ENCODE data around the gene ERC1.

The ERC1 gene

DNA sequence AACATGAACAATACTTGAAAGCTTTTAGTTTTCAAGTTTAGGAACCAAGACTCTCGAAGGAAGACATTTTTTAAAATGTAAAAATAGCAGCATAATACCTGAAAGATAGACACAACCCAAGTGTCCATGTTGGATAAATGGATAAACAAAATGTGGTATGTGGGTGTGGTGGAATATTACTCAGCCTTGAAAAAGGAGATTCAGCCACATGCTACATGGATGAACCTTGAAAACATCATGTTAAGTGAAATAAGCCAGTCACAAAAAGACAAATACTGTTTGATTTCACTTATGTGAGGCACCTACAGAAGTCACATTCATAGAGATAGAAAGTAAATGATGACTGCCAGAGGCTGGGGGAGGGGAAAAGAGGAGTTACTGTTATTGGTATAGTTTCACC is 374.7 kb downstream of the ERC1 start:
- Mint-ChIP-seq H3K9me3 (no peaks in the 10 kb centered on the region), H3K27ac (no peak overlapping the region), H3K4me1 (no peaks in the 10 kb centered on the region), H3K27me3 (no peaks in the 10 kb centered on the region), H3K4me3 (no peak overlapping the region)
- DNase-seq (no peak), ATAC-seq (no peak)

DNA sequence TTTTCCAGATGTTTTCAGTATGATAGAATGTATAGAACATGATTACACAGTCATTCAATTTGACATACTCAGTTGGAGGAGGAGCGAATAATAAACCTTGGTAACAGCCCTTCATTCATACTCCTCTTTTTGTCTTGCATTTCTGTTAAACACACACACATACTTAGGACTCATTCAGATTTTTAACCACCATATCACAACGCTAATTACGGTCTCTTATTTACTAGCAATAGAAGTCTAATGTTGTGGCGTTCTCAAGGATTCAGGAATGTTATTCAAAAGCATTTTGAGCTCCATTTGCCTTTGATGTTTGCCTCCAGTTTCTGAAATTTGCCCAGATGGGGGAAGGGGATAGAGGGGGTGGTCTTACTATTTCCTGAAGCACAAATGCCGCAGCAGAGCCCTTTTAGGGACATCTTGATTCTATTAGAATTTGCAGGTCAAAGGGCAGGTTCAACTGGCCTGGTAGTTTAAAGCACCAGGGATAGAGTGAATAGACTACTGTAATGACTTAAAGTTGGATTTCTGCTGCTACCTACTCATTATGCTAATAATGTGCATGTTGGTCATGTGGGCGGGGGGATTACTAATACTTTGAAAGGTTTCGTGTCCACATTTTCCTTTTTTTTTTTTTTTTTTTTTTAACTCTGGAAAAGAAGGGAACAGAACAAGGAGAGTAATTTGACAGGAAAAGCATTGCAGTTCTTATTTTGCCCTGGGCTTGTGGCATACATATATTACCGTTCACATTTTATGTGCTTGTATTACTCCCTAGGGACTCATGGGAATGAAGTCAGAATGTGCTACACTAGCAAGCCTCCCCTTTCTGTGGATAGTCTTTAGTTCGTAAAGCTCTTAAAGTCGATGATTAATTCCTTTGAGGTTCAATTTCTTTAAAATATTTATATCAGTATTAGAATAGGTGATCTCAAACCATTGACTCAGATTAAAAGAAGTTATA is 376.6 kb downstream of the ERC1 start:
- H3K4me1 Mint-ChIP-seq: no peaks in the 10 kb centered on the region

DNA sequence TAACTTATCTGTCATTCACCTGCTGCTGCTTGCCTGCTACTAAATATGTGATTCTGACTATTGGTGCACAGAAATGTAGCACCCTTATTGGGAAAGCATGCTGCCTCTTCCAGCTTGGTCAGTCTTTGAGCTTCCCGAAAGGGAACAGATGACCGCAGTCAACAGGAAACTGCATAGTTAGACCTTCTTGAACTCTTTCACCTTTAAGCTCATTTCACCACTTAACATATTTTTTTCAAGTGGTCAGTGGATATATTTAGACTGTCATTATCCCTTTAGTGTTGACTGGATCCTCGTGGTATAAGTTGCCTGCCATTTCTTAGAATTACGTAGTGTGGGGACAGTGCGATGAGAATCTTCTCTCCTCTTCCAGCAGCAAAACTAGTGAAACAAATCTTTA is 378.4 kb downstream of the ERC1 start:
- Mint-ChIP-seq H3K27ac (no peak overlapping the region), H3K27me3 (no peaks in the 10 kb centered on the region), H3K9me3 (no peaks in the 10 kb centered on the region), H3K4me1 (no peaks in the 10 kb centered on the region), H3K4me3 (no peak overlapping the region)
- DNase-seq (no peak), ATAC-seq (no peak)

More for the DNA sequence above, 376.6 kb downstream of the ERC1 start:
- Mint-ChIP-seq H3K27ac (no peak overlapping the region), H3K4me3 (no peak overlapping the region), H3K27me3 (no peaks in the 10 kb centered on the region), H3K9me3 (no peaks in the 10 kb centered on the region)
- DNase-seq (no peak), ATAC-seq (no peak)

DNA sequence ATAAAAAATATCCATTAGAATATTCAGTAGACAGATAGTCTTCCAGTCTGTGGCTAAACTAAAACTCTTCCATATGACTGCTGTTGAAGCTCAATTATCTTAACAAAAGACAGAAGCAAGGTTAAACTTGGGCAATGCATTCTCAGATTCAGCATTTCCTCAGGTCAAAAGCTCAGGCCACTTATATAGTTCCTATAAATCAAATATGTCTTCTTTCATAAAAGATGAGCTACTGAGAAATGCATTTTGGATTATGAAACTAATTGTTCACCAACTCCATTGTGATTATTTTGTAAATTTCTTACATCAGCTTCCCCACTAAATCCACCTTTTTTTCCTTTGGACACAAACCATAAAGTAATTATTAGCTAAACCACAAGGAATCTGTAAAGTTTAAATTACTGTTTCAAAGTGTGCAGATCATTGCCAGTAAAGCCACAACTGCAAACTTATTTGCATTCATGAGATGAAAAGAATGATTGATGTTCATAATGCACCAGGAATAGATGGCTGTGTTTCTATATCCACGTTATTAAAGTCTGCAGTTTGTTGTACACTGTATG is 379.0 kb downstream of the ERC1 start:
- ATAC-seq: no peak
- no peak overlapping the region for H3K27ac Mint-ChIP-seq
- H3K4me1 Mint-ChIP-seq: no peaks in the 10 kb centered on the region
- no peak overlapping the region for H3K4me3 Mint-ChIP-seq
- no peaks in the 10 kb centered on the region for H3K27me3 Mint-ChIP-seq
- no peaks in the 10 kb centered on the region for H3K9me3 Mint-ChIP-seq
- DNase-seq: no peak

DNA sequence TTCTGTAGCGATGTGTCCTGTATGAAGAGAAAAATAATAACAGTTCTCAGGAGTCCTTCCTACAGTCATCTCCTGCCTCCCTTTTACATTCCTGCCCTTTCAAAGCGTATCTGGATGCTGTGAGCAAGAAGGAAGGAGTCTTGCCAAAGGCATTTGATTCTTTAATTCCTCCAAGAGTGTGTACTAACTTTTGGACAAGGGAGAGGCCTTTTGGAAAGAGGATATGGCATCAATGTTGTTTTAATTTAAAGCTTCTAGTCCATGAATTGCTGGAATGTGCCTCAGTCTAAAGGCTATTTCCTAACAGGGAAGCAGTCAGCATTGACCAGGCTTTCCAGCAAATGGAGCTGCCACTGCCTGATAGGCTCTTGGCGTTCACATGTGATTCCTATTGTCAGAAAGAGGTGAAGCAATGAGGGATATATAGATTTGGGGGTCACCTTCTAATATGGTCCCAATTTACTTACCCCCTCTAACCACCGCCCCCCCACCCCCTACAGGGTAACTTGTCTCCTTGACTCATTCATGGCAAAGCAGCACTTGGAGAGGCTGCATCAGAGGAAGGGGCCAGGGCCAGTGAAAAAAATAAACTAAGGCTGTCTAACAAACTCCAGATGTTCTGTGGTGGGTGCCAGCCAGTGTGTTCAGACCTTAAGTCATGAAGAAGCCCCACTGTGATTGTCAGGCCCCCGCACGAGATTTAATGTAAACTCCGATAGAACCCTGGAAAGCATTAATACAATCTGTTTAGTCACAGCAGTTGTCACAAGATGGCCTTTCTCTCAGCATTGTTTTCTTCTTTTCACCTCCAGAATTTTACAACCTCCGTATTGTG is 383.1 kb downstream of the ERC1 start:
- H3K4me3 Mint-ChIP-seq: no peak overlapping the region
- H3K9me3 Mint-ChIP-seq: no peaks in the 10 kb centered on the region
- no peaks in the 10 kb centered on the region for H3K27me3 Mint-ChIP-seq
- DNase-seq (no peak), ATAC-seq (no peak)
- no peaks in the 10 kb centered on the region for H3K4me1 Mint-ChIP-seq
- peak overlapping the region in 1 of 2 donors; percentile 63 for H3K27ac Mint-ChIP-seq

DNA sequence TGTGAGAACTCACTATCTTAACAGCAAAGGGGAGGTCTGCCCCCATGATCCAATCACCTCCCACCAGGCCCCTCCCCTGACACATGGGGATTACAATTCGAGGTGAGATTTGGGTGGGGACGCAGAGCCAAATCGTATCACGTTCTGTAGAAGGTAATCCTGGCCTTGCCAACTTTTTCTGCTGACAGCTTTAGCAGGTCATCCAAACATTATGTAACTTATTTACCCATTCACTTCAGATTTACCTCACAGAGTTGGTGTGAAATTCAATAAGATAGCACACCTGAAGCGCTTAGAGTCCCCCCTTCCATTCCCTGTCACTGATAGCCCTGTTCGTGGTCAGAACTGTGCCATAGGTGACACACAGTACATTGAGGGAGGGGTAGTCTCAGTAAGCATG is 384.3 kb downstream of the ERC1 start:
- peak overlapping the region in 1 of 2 donors; percentile 34 for H3K27ac Mint-ChIP-seq
- DNase-seq (no peak), ATAC-seq (no peak)
- no peak overlapping the region for H3K4me3 Mint-ChIP-seq
- no peaks in the 10 kb centered on the region for H3K27me3 Mint-ChIP-seq
- H3K4me1 Mint-ChIP-seq: no peaks in the 10 kb centered on the region
- no peaks in the 10 kb centered on the region for H3K9me3 Mint-ChIP-seq

DNA sequence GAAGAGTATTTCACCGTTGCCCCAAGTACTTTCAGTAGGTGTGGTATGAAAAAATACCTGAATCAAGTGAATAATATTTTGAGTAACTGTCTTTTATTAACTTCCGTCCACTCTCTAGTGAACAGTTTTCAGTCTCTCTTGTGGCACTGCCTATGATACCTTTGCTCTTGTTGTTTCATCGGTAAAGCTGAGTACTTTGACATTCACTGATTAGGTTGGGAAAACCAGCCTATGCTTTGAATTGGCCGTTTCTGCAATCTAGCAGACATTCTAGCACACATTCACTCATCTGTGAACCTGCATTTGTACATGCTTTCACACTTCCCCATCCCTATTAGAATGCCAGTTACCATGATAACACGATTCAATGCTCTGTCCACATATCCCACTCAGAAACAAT is 386.1 kb downstream of the ERC1 start:
- no peak for ATAC-seq
- H3K27me3 Mint-ChIP-seq: no peaks in the 10 kb centered on the region
- no peak overlapping the region for H3K27ac Mint-ChIP-seq
- DNase-seq: no peak
- no peak overlapping the region for H3K4me3 Mint-ChIP-seq
- H3K4me1 Mint-ChIP-seq: no peaks in the 10 kb centered on the region
- H3K9me3 Mint-ChIP-seq: no peaks in the 10 kb centered on the region

DNA sequence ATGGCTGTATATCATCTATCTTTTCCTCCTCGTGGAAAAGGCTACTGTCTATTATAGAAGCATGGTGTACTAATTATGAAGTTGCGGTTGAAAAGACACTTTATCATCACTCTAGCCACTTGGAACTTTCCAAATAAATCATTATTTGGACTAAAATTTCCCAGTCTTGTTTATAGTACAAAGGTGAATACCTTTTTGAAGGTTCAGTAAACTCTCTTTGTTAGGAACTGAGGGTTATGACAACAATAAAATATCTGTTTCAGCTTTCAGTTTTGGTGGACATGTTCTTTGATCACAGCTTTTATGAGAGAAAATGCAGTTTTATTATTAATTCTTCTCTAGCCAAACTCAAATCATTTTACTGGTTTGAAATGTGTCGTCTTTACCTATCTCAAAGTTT is 386.7 kb downstream of the ERC1 start:
- Mint-ChIP-seq H3K9me3 (no peaks in the 10 kb centered on the region), H3K4me3 (no peak overlapping the region), H3K27ac (no peak overlapping the region), H3K4me1 (no peaks in the 10 kb centered on the region), H3K27me3 (no peaks in the 10 kb centered on the region)
- no peak for ATAC-seq
- no peak for DNase-seq

DNA sequence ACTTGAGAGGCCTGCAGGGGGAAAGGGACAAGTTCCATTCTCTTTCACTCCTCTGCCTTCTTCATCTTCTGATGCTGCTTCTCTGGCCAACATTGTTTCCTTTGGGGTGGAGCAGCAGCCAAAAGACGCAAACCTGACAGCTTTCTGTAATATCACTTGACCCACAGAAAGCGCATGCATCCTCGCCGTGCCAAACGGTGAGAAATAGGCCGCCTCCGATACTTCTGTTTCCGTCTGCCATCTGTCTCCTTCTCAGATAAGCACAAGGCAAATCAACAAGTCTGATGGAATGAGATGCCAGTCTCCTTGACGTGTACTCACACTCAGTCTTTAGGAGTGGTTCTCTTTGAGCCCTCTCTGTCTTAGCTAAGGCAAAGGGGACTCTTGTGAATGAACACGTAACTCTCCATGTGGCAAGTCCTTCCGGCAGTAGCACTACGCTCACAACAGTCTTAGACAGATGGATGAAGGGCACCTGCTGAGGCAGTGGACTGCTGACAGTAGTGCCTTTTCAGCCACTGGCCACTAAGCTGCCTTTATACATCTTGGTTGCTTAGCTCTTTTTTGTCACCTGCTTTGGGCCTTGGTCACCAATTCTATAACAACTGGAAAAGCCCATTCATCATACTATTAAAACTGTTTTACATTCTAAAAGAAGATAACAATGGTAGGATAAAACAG is 389.3 kb downstream of the ERC1 start:
- Mint-ChIP-seq H3K9me3 (no peaks in the 10 kb centered on the region), H3K27ac (no peak overlapping the region), H3K4me1 (no peaks in the 10 kb centered on the region), H3K4me3 (no peak overlapping the region), H3K27me3 (no peaks in the 10 kb centered on the region)
- DNase-seq (no peak), ATAC-seq (no peak)

DNA sequence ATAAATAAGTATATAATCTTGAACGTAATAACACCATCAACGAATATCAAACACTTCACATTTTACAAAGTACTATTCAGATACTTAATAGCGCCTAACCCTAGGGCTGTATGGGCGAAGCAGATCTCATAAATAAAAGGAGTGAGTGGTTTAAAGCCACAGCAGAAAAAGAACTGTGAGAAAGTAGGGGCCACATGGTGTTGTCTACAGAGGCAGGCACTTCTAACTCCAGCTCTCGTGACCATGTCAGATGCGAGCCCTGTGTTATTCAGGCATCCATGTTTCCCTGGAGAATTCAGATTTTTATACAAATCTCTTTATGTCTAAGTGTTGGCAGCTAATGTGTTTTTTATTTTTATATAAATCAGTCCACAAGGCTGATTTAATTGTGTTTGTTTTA is 391.1 kb downstream of the ERC1 start:
- no peaks in the 10 kb centered on the region for H3K4me1 Mint-ChIP-seq
- no peak overlapping the region for H3K4me3 Mint-ChIP-seq
- H3K27ac Mint-ChIP-seq: no peak overlapping the region
- DNase-seq (no peak), ATAC-seq (no peak)
- no peaks in the 10 kb centered on the region for H3K27me3 Mint-ChIP-seq
- H3K9me3 Mint-ChIP-seq: no peaks in the 10 kb centered on the region

DNA sequence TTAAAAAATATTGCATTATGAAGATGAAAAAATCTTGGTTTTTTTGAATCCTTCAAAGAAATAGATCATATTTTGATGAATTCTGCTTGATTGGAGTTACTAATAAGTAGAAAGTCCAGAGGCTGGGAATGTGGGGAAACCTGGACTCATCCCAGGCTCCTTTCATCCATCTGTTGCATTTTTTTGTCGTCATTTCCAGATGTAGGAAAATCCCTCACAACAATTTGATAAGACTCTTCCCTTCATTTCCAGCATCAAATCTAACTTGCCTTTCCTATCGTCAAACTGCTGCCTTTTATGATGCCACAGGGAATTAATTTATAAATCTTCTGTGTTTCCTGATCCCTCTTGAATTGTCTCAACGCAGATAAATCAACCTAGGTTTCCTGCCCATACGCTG is 391.8 kb downstream of the ERC1 start:
- no peak for ATAC-seq
- no peak for DNase-seq
- Mint-ChIP-seq H3K27ac (no peak overlapping the region), H3K27me3 (no peaks in the 10 kb centered on the region), H3K4me1 (no peaks in the 10 kb centered on the region), H3K9me3 (no peaks in the 10 kb centered on the region), H3K4me3 (no peak overlapping the region)

DNA sequence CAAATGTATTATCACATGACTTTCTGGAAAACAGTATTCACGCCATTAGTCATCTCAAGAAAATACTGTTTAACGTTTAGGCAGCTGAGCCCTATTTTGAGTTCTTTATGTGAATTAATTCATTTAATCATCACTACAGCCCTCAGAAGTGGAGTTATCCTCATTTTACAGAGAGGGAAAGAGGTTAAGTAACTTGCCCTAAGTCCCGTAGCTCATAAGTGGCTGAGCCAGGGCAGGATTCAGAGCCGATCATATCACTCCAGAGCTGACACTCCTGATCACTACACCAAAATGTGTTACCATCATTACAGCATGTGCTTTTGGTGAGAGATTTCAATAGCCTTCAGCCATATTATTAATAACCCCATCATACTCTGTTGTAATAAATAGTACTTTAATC is 392.7 kb downstream of the ERC1 start:
- Mint-ChIP-seq H3K9me3 (no peaks in the 10 kb centered on the region), H3K27ac (no peak overlapping the region), H3K27me3 (no peaks in the 10 kb centered on the region), H3K4me1 (no peaks in the 10 kb centered on the region), H3K4me3 (no peak overlapping the region)
- no peak for DNase-seq
- no peak for ATAC-seq

DNA sequence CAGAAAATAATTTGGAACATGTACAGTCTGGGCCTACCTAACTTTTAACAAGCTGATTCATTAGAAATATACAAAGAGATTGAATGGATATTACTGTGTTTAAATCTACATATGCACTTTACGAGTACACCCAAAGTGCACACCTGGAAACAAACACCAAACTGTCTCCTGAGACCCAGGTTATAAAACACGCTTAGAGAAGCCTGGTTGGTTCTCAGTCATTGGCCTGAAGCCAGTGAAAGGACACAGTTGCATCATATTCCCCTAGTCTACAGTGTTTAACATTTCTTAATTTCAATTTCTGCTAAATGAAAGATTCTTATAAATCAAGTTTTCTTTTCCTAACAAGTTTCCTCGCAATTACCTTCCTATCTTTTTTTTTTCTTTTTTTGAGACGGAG is 393.9 kb downstream of the ERC1 start:
- Mint-ChIP-seq H3K27ac (no peak overlapping the region), H3K9me3 (no peaks in the 10 kb centered on the region), H3K27me3 (no peaks in the 10 kb centered on the region), H3K4me1 (no peaks in the 10 kb centered on the region), H3K4me3 (no peak overlapping the region)
- no peak for ATAC-seq
- no peak for DNase-seq

DNA sequence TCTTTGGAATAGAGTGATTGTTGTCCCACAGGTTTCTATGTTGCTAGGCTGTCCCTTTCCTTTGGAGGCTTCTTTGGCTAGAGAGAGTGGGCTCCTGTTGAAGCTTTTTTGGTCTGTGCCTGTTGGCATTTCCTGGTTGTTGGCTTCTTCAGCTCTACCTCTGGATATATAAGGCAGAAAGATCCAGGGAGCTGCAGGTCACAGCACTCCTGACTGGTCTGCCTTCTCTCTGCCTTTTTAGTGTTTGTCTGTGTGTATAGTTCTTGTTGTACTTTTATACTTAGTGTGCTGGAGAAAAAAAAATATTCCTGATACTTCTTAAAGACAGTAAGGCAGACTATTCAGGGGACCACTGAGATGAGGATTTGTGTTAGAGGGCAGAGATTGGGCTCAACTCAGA is 400.7 kb downstream of the ERC1 start:
- H3K4me1 Mint-ChIP-seq: no peaks in the 10 kb centered on the region
- DNase-seq: no peak
- H3K4me3 Mint-ChIP-seq: no peak overlapping the region
- ATAC-seq: no peak
- H3K27ac Mint-ChIP-seq: no peak overlapping the region
- no peaks in the 10 kb centered on the region for H3K27me3 Mint-ChIP-seq
- peaks cover 0 to 4% of the 10 kb centered on the region in 2 donors for H3K9me3 Mint-ChIP-seq

DNA sequence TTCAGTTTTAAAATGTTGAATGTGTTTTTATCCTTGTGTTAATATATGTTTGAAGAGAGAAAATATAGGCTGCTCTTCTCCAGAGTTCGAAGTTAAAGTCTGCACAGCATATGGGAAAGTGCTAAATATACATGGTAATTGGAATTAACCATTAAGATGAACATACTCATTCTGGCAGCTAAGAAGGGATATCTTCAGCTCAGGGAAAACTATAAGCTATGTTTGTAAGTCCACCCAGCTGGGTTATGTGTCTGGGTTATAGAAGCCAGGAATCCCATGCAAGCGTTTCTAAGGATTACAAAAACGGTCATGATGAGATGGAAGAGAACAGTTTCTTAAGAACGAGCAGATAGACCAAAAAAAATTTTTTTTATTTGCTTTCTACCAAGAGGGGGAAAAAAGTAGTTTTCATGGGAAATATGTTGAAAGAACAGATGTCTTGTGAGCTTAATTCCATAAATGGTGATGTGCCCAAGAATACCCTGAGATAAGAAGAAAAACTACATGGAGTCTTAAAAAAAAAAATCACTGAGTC is 404.5 kb downstream of the ERC1 start:
- Mint-ChIP-seq H3K27me3 (no peaks in the 10 kb centered on the region), H3K9me3 (peaks cover 0 to 4% of the 10 kb centered on the region in 2 donors), H3K4me3 (no peak overlapping the region), H3K27ac (no peak overlapping the region), H3K4me1 (no peaks in the 10 kb centered on the region)
- ATAC-seq (no peak), DNase-seq (no peak)

Measured in stimulated activated naive CD8-positive, alpha-beta T cell treated with anti-CD3 and anti-CD28 coated beads, Interleukin-15, amount 100 ng/mL, for 72 hours (primary cell).